IPS DF 19.7 (cell line): ENCODE results near the gene SOS2.
"Not testable (repeated sequence)": the region's sequence is repeated elsewhere in the genome, so short reads cannot be mapped to it uniquely, and the experiment has no call there.

ENCODE experiments used
- DNase-seq: peaks from one replicate; pipeline ENCODE4 v3.0.0-alpha.2; 2013; ENCODE audit warnings: low read depth, low spot score

Gene SOS2

GRCh38 chr14:50085570-50086320, 145.6 kb downstream of the SOS2 start:
- DNase-seq, result no peak

GRCh38 chr14:50084666-50085065, 146.7 kb downstream of the SOS2 start:
- DNase-seq, result no peak

- DNase-seq, result no peak
Measured at GRCh38 chr14:50083467-50084337, 147.7 kb downstream of the SOS2 start.

GRCh38 chr14:50082784-50083466, 148.5 kb downstream of the SOS2 start:
- DNase-seq, result no peak

GRCh38 chr14:50082308-50082742, 149.1 kb downstream of the SOS2 start:
- no peak for DNase-seq

GRCh38 chr14:50079103-50079502, 152.3 kb downstream of the SOS2 start:
- DNase-seq, result not testable (repeated sequence)

- not testable (repeated sequence) for DNase-seq
Measured at GRCh38 chr14:50073663-50074062, 157.7 kb downstream of the SOS2 start.

GRCh38 chr14:50072395-50072794, 159.0 kb downstream of the SOS2 start:
- DNase-seq, result no peak

GRCh38 chr14:50070840-50071548, 160.4 kb downstream of the SOS2 start:
- no peak for DNase-seq

- no peak for DNase-seq
Measured at GRCh38 chr14:50070230-50070629, 161.1 kb downstream of the SOS2 start.

- DNase-seq, result no peak
Measured at GRCh38 chr14:50069325-50069724, 162.1 kb downstream of the SOS2 start.

- DNase-seq, result no peak
Measured at GRCh38 chr14:50068496-50068895, 162.9 kb downstream of the SOS2 start.

GRCh38 chr14:50067723-50068495, 163.5 kb downstream of the SOS2 start:
- no peak for DNase-seq
